ENCODE data around the gene NPAS1. TPM values are rescaled to one million over a fixed set of nuclear protein-coding genes. Genes with fewer than 3 reads are reported as not detected.
A peak's percentile ranks its signal among the peaks of the same experiment; 100 is the strongest.

The NPAS1 gene
- total RNA-seq (2022) (1.2 and 2.9 TPM in 2 replicates), Bru-seq, nascent RNA (percentile 18 among the genes with signal in this experiment), BruChase-seq, experiment 1, labeled RNA remaining after a 6-hour chase (percentile 30 among the genes with signal in this experiment), BruChase-seq, experiment 2, labeled RNA remaining after a 2-hour chase (percentile 22 among the genes with signal in this experiment)
- long read RNA-seq, partial matches to known transcripts: 2 of 24 reads
- long read RNA-seq, other reads (novel, unspliced or antisense): 22 of 24 reads

- no peak for DNase-seq
- CTCF ChIA-PET: no interaction called here
- no peak within 1 kb of the TSS for H3K27ac Mint-ChIP-seq (ENCODE audit: unreplicated experiment)
- no TSS peak for BruUV-seq (replicated peaks)
- no peaks in the 10 kb centered on the region for H3K4me1 Mint-ChIP-seq (ENCODE audit: low read depth, unreplicated experiment)
- TF ChIP-seq CTCF (IDR thresholded peaks at IDR 0.05; ENCODE audit: unreplicated experiment): no peak
- H3K9me3 Mint-ChIP-seq (ENCODE audit: low read depth, unreplicated experiment): no peaks in the 10 kb centered on the region
- H3K36me3 Mint-ChIP-seq (ENCODE audit: insufficient read depth, unreplicated experiment): peaks cover 19% of the 10 kb centered on the region
- H3K27me3 Mint-ChIP-seq (ENCODE audit: unreplicated experiment): peaks cover 61% of the 10 kb centered on the region
- intact Hi-C loops (cut with micrococcal nuclease; ENCODE audit: unreplicated experiment): no loop called here
- H3K4me3 Mint-ChIP-seq (ENCODE audit: low read depth, unreplicated experiment): peak within 1 kb of the TSS; percentile 70
Measured at GRCh38 chr19:47019431-47020041, at the start of gene NPAS1. Gene NPAS1 (plus strand): TSS chr19:47019837. CDS start chr19:47021048, 1,211 bp downstream.

- Mint-ChIP-seq H3K27ac (ENCODE audit: unreplicated experiment) (no peak overlapping the region), H3K27me3 (ENCODE audit: unreplicated experiment) (no peaks in the 10 kb centered on the region), H3K9me3 (ENCODE audit: low read depth, unreplicated experiment) (no peaks in the 10 kb centered on the region), H3K4me1 (ENCODE audit: low read depth, unreplicated experiment) (peaks cover 18% of the 10 kb centered on the region), H3K4me3 (ENCODE audit: low read depth, unreplicated experiment) (no peak overlapping the region), H3K36me3 (ENCODE audit: insufficient read depth, unreplicated experiment) (peaks cover 27% of the 10 kb centered on the region)
- intact Hi-C loops (cut with micrococcal nuclease; ENCODE audit: unreplicated experiment): no loop called here
- no TSS peak for BruUV-seq (replicated peaks)
- CTCF ChIA-PET: no interaction called here
- TF ChIP-seq CTCF (IDR thresholded peaks at IDR 0.05; ENCODE audit: unreplicated experiment): no peak
- no peak for DNase-seq
Measured at GRCh38 chr19:46970815-46971214, 48.8 kb upstream of the NPAS1 start.

- H3K27me3 Mint-ChIP-seq (ENCODE audit: unreplicated experiment): no peaks in the 10 kb centered on the region
- DNase-seq: no peak
- H3K36me3 Mint-ChIP-seq (ENCODE audit: insufficient read depth, unreplicated experiment): peaks cover 24% of the 10 kb centered on the region
- H3K4me3 Mint-ChIP-seq (ENCODE audit: low read depth, unreplicated experiment): no peak overlapping the region
- intact Hi-C loops (cut with micrococcal nuclease; ENCODE audit: unreplicated experiment): no loop called here
- no peaks in the 10 kb centered on the region for H3K9me3 Mint-ChIP-seq (ENCODE audit: low read depth, unreplicated experiment)
- no peak overlapping the region for H3K27ac Mint-ChIP-seq (ENCODE audit: unreplicated experiment)
- H3K4me1 Mint-ChIP-seq (ENCODE audit: low read depth, unreplicated experiment): peaks cover 30% of the 10 kb centered on the region
- BruUV-seq (replicated peaks): no TSS peak
- no peak for TF ChIP-seq CTCF (IDR thresholded peaks at IDR 0.05; ENCODE audit: unreplicated experiment)
- CTCF ChIA-PET: interaction anchor here (0.6 kb wide), 1 partner anchor 24 kb away, joined by 6 read pairs; no protein-coding TSS in a partner anchor
Measured at GRCh38 chr19:46972311-46972710, 47.3 kb upstream of the NPAS1 start.

DNA sequence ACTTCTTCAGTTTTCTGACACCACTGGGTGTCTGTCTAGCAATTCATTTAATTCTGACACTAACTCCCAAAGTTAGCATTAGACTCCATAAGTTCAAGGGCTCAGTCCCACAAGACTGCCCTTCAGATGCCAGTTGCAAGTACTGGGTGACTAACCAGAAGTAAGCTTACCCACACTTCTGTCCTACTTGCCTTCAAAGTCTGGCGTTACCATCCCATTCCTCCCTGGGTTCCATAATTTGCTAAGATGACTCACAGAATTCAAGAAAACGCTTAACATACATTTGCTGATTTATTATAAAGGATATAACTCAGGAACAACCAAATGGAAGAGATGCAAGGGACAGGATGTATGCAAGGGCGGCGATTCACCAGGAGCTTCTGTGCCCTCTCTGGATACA, 45.5 kb upstream of the NPAS1 start:
- DNase-seq: no peak
- peaks cover 12% of the 10 kb centered on the region for H3K36me3 Mint-ChIP-seq (ENCODE audit: insufficient read depth, unreplicated experiment)
- CTCF ChIA-PET: no interaction called here
- no peaks in the 10 kb centered on the region for H3K9me3 Mint-ChIP-seq (ENCODE audit: low read depth, unreplicated experiment)
- no peak overlapping the region for H3K27ac Mint-ChIP-seq (ENCODE audit: unreplicated experiment)
- BruUV-seq (replicated peaks): no TSS peak
- no peaks in the 10 kb centered on the region for H3K27me3 Mint-ChIP-seq (ENCODE audit: unreplicated experiment)
- intact Hi-C loops (cut with micrococcal nuclease; ENCODE audit: unreplicated experiment): no loop called here
- peaks cover 33% of the 10 kb centered on the region for H3K4me1 Mint-ChIP-seq (ENCODE audit: low read depth, unreplicated experiment)
- H3K4me3 Mint-ChIP-seq (ENCODE audit: low read depth, unreplicated experiment): no peak overlapping the region
- no peak for TF ChIP-seq CTCF (IDR thresholded peaks at IDR 0.05; ENCODE audit: unreplicated experiment)

All from Calu3 (cell line).